EL (cell line): Measurements from ENCODE around the gene DIAPH1.

ENCODE experiments used
- DNase-seq: peaks from one replicate; pipeline ENCODE4 v3.0.0-alpha.2; 2016

Gene DIAPH1

DNA sequence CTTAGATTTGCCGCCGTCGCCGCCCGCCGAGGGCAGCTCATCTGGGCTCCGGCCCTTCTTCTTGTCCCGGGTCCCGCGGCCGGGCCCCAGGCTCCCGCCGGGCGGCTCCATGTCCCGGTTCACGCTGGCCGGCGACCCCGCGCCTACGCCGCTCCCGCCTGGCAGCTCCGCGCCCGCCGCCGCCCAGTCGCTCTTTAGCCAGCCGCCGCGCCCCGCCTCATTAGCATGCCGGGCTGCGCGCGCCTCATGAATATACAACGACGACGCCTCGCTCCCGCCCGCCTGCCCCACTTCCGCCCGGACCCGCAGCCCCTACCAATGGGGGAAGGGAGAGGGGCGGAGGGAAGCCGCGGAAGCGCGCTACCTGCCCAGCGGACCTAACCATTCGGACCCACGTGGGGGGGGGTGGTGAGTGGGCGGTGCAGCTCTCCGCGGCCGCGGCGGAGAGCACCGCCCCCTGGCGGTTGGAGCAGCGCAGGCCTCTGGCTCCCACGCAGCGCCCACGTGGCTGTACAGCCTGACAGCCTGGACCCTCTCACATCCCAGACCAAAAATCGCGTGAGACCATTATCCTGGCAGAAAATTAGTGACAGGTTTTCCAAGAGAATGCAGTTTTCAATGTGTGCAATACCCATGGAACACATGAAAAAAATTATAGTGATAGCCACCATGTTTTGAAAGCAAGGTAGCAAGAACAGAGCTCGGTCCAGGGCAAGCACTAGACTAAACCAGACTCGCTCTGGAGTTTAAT is at the start of gene DIAPH1:
Gene DIAPH1 (minus strand): TSS at position 197 of the 751 bp plus-strand sequence. CDS start 86 bp downstream, at position 111.
- peak; percentile 97 for DNase-seq

DNA sequence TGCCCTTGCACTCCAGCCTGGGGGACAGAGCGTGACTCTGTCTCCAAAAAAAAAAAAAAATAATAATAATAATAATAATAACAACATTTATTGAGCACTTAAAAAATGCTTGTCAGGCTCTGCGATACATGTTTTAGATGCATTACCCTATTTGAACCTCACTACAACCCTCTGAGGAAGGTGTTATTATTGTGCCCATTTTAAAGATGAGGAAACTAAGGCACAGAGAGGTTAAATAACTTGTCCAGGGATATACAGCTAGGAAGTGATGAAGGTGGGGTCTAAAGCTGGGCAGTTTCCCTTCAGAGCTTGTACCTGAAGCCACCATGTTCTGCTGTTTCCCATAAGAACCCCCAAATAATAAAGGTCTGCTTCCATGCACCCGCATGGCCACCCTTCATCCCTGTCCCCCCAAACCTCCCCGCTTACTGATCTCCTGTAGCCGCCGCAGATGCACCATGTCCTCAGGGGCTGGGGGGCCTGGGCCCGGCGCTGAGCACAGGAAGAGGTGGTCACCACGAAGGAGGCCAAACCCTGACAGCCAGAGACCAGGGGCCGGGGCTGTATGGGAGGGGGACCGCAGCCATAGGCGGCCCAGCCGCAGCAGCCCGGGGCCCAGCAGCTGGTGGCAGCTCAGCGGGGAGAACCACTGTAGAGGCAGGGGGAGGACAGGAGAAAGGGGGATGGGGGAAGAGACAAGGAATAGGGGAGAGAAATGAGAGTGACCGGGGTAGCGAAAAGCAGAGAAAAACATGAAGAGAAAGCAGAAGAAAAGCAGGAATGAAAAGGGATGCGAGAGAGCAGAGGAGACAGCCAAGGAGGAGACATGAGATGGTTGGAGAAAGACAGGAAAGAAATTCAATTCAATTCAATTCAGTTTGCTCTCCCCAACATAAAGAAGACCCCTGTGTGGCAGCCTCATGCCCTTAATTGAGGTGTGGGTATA is 47.5 kb upstream of the DIAPH1 start:
- DNase-seq, result no peak

DNA sequence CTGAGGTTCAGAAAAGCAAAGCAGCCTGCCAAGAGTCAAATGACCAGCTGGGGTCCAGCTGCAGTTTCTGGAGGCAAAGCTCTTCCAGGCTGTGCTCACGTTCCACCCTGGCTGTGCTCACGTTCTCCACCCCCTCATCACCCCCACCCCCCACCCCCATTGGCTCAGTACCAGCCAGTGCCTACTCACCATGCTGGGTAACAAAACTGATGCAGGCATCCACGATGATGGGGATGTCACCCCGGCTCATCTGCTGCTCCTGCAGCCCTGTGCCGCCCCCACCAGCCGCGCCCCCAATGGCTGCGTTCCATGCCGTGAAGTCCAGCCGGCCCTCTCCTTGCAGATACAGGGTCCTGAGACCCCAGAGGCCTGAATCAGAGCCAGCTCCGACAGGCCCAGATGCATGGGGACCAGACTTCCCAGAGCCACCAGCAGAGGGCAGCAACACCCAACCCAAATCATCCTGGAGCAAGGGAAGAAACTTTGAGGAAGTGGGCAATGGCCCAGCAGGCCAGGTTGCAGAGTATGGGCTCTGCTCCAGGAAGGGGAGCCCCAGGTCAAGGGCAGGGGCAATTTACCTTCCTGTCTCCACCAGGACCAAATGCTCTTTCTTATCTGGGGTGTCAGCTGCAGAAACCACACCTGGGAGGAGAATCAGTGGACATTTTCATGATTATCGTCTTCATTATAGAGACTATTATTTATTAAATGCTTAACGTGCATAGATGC is 46.1 kb upstream of the DIAPH1 start:
- peak; percentile 66 for DNase-seq

DNA sequence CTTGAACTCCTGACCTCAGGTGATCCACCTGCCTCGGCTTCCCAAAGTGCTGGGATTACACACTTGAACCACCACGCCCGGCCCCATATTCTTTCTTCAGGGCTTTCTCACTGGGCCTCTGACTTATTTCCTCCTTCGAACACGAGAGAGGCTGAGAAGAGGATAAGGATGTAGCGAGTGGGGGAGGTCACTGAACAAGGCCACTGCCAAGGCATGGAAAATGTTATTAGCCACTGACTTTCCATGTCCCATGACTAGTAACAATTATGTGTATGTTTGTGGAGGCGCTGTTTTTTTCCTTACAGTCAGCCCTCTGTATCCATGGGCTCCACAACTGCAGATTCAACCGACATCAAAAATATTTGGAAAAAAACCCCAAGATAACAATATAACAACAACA is 44.7 kb upstream of the DIAPH1 start:
- DNase-seq, result no peak

DNA sequence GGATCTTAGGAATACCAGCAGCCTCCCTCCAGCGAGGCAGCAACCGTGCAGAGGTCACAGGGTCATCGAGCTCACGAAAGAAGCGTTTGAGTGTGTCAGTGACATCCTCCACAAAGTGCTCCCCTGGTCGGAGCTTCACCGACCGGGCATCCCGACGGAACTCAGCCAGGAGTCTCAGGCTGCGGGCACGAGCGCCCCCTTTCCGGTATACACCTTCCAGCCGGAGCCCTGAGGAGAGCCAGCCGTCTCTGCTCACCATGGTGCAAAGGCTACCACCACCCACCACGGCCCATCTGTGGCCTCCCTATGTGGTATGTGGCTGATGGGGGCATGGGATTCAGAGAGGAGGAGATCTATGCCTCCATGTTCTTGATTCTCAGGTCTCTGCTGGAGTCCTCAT is 43.2 kb upstream of the DIAPH1 start:
- no peak for DNase-seq

DNA sequence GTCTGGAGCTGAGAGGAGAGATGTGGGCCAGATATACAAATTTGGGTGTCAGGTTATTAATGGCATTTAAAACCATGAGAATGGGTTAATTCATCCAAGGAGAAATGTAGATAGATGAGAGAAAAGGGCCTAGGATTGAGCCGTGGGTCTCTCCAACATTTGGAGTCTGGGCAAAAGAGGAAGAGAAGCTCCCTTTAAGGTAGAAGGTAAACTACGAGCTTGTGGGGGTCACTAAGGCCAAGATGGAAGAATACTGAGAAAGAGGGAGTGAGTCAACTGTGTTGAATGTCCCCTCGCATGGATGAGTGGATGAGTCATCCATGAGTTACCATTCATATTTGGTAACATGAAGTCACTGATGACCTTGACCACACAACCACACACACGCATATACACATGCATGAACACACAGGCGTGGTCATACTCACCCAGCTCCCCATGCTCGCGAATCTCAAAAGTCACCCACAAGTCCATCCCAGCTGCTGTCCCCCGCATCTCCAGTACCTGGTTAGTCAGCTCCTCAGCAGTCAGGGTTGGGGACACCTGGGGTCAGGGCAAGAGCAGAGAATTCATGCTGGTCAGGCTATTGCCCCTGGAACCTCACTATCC is 39.2 kb upstream of the DIAPH1 start:
- peak; percentile 94 for DNase-seq

DNA sequence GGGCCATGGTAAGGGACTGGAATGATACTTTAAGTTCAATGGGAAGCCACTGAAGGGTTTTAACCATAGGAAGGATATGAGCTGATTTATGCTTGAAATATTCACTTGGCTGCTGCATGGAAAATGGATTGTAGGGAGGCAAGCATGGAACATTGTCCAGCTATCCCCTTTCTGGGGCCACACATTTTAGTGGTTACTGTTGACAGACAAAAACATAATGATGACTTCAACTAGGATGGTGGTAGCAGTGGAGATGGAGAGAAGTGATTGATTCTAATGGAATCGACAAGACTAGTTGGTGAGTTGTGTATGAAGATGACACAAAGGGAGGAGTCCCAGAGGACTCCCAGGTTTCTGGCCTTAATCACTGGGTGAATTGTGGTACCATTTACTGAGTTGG is 38.6 kb upstream of the DIAPH1 start:
- peak; percentile 22 for DNase-seq

DNA sequence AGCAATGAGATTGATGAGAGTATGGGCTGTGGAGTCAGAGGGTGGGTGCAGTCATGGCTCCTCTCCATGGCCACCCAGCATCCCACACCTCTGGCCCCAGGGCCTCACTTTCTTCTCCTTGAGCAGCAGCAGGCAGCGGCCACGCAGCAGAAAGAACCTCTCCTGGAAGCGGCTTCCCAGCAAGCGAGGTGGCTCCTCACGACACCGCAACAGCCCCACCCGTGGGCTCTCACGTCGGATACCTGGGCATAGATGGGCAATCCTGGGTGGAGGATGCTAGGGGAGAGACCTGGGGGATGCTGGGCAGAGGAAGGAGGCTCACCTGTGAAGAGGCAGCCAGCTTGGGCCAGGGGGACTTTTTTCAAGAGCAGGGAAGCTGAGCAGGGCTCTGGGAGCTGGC is 37.6 kb upstream of the DIAPH1 start:
- no peak for DNase-seq

DNA sequence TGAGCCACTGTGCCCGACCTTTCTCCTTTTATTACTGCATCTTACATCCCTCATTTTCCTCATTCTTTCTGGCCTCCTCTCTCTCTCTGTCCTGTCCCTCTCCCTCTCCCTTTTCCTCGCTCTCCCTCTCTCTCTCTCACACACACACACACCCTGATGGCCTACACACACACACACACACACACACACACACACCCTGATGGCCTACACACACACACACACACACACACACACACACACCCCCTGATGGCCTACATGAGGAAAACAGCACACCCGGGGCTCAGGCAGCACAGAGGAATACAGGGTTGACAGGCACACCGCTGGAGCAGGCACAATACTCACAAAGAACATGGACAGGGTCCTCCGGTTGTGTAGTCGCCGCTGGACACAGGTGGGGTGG is 36.2 kb upstream of the DIAPH1 start:
- no peak for DNase-seq

DNA sequence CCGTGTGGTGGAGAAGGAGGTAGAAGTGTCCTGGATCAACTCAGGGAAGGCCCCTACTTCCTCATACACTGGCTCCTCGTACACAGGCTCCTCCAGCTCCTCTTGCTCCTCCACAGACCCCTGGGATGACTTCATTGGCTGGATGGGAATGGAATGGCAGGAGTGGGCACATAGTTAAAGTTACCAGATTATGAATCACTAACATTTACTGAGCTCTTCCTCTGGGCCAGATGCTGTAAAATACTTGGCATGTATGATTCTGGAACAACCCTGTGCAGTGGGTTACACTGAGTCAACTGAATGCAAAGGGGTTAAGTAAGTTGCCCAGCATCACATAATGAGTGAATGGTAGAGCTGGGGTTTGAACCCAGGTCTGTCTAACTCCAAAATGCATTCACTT is 35.5 kb upstream of the DIAPH1 start:
- peak; percentile 97 for DNase-seq

DNA sequence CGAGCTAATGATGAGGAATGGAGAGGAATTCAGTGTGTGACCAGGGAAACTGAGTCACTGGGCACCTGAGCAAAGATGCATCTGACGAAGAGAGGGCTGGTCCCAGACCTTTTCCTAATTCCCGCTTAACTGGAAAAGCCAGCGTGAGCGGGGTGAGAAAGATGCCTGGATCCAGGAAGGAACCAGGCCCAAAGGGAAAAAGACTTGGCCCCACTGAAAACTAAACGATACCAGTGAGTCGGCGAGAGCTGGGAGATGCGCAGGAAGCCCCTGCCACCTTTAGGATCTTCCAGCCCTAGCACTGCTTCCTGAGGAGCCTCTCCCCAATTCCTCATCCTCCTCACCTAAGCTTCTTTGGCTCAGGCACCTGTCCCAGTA is 32.9 kb upstream of the DIAPH1 start:
- no peak for DNase-seq

DNA sequence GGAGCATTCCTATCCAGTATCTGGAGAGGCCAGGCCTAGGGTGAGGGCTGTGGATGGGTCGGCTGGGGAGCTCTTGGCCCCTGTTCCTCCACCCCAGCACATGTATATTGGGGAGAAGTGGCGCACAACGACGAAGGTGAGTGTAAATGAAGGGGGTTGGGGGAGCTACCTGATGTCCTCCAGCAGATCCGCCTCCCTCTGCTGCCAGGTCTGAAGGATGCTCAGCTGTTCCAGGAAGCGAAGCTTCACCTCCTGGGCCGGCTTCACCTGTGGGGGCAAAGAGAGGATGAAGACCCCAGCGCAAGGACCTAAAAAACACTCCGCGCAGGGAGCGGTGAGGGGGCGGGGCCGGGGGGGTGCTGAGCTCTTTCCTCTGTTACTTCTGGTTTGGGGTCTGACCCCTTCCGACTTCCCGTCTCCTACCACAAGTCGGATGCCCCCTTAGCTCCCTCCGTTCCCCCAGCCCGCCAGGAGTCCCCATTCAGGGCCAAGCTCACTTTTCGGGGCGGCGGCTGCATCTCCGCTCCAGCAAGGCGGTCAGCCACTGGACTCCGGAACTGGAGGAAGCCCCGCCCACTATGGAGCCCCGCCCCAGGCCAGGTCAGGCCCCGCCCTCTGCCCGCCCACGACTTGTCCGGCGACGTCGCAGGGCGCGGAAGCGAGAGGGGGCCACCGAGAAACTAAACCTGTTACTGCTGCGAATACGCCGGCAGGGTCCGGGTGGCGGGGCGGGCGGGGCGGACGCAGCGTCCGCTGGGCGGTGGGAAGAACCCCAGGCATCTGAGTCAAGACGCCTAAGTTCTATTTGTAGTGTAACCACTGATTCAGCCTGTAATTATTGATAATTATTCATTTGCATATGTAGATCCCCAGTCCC is 32.3 kb upstream of the DIAPH1 start, which contains the start of gene FCHSD1:
Gene FCHSD1 (minus strand): TSS at position 568 of the 877 bp plus-strand sequence. CDS start 50 bp downstream, at position 518.
- peak; percentile 84 for DNase-seq

DNA sequence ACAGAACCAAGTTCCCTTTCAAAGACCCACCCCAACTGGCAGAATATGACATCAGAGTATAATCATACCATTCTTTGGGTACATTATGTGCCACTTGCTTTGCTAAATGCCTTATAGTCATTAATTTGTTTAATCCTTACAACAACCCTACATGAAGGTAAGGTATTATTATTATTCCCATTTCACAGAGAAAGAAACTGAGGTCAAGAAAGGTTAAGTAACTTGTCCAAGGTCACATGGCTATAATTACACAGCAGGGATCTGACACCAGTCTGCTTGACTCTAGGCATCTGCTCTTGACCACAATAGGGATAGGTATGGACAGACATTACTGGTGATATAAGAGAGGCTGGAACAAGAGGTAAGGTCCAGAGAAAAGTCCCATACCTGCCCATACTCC is 31.2 kb upstream of the DIAPH1 start:
- DNase-seq, result no peak

DNA sequence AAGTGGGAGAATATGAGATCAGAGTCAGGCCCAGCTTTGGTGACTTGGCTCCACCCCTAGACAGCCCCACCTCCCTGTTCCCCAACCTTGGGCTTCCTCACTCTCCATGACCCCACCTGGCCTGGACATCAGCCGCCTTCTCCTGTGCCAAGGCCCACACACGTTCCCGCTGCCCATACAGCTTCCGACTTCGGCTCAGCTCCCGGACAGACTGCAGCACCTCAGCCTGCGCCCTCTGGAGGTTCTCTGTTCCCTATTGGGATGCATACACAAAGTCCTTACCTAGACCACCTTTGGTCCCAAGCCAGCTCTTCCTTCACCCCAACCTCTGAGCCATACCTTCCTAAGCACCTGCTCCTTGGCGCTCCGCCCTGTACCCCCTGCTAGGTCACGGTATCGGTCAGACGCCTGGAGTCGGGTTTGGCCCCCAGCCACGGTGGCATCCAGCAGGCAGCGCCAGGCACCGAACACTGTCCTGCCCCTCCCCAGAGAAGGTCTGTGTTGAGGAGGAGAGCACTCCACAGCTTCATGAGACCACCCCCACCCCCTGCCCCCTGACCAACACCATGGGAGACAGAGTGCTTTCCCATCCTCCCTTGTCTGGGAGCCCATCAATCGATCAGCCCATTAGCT is 30.4 kb upstream of the DIAPH1 start:
- no peak for DNase-seq

DNA sequence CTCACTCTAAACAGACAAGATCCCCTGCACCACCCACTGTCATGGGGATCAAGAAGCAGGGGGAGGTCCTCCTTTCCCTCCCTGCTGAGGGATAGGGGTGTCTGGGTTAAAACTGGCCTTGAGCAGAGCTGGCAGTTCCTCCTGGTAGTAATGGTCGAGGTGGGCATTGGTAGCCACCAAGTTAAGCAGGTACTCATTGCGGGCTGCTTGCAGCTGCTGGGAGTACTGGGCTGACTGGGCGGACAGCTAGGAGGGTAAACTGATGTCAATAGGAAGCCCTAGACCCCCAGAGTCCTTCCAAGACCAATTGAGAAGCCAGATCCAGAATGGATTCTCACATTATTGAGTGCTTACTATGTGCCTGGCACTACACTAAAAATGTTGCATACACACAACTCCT is 29.1 kb upstream of the DIAPH1 start:
- DNase-seq, result no peak

DNA sequence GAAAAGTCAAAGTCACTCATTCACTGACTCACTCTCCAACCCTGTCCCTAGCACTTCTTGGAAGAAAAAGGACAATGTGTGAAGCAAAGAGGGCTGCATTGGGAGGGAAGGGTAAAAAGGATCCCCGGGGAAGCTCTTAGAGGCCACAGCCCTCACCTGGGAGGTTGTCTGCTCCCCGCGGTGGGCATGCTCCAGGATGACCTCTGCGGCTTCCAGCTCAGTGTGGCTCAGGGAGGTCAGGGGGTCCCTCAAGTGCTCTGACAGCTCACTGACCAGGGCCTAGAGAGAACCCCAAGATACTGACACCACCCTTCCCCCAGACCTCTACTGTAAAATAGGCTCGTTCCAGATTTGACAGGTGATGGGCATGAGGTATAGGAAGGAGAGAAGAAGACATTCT is 28.4 kb upstream of the DIAPH1 start:
- DNase-seq, result no peak

DNA sequence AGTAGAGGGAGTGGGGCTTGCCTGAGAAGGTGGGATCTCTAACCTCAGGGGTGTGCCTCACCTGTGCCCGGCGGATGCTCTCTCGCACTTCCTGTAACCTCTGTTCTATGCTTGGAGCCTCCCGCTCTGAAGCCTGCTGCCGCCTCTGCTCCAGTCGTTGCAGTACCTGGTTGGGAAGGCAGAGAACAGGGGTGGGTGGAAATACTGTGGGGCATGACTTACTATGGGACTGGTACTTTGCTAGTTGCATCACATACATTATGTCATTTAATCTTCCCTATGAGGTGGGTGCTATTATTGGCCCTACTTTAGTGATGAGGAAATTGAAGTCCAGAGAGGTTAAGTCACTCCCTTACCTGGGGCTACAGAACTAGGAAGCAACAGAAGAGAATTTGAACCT is 27.2 kb upstream of the DIAPH1 start:
- no peak for DNase-seq

DNA sequence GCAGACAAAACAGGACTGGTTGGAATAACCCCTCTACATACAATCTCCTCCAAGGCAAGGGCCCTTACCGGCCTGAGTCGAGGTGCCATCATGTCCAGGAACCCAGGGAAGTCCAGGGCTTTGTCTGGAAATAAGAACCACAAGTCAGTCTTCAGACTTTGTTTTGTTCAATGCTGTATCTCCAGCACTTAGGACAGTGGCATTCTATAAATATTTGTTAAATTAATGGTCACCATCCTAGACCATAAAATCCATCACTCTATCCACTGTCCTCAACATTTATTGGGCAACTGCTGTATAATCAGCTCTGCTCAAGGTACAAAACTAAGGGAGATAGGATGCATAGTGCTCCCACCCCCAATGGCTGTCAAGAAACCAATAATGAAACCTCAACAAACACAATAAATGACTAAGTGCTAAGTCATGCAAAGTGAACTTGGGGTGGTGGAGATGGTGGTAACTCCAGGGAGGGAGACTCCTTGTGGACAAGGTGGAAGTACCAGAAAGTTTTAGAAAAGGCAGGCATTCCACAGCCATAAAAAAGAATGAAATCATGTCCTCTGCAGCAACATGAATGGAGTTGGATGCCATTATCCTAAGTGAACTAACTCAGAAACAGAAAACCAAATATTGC is 23.0 kb upstream of the DIAPH1 start:
- DNase-seq, result peak; percentile 82

DNA sequence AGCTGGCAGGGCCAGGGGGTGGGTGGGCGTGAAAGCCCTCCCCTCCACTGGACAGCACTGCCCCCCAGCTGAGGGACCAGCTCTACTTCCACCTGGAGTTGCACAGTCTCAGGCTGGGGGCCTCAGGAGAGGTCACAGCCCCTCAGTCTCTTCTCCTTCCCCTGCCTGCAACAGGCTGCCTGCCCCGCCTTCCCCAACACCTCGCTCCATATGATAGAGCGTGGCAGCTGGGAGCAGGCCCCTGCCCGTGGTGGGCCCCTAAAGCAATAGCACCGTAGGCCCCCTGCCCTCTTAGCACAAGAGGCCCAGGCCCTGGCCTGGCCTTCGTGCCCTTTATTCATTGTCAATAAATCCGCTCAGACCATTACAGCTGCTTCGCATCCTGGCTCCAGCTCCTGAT is 21.9 kb upstream of the DIAPH1 start:
- no peak for DNase-seq

DNA sequence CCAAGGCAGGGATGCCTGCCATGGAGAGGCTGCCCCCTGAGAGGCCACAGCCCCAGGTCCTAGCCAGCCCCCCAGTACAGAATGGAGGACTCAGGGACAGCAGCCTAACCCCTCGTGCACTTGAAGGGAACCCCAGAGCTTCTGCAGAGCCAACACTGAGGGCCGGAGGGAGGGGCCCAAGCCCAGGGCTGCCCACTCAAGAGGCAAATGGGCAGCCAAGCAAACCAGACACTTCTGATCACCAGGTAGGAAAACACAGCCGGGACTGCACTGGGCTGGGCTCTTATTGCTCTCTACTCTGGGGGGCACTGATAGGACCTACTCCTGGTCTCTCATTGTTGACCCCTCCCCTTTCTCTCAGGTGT is 21.2 kb upstream of the DIAPH1 start:
- DNase-seq, result no peak
